ENCODE results near the gene FOXN1.

The FOXN1 gene

GRCh38 chr17:28527859-28528258, 21.7 kb downstream of the FOXN1 start:
- Mint-ChIP-seq H3K27me3 (ENCODE audit: low read depth) (peaks cover 17% of the 10 kb centered on the region), H3K9me3 (no peaks in the 10 kb centered on the region), H3K36me3 (ENCODE audit: low read depth) (no peaks in the 10 kb centered on the region), H3K27ac (no peak overlapping the region), H3K4me1 (peaks cover 12% of the 10 kb centered on the region), H3K4me3 (no peak overlapping the region)
- TF ChIP-seq, protein P1, sequence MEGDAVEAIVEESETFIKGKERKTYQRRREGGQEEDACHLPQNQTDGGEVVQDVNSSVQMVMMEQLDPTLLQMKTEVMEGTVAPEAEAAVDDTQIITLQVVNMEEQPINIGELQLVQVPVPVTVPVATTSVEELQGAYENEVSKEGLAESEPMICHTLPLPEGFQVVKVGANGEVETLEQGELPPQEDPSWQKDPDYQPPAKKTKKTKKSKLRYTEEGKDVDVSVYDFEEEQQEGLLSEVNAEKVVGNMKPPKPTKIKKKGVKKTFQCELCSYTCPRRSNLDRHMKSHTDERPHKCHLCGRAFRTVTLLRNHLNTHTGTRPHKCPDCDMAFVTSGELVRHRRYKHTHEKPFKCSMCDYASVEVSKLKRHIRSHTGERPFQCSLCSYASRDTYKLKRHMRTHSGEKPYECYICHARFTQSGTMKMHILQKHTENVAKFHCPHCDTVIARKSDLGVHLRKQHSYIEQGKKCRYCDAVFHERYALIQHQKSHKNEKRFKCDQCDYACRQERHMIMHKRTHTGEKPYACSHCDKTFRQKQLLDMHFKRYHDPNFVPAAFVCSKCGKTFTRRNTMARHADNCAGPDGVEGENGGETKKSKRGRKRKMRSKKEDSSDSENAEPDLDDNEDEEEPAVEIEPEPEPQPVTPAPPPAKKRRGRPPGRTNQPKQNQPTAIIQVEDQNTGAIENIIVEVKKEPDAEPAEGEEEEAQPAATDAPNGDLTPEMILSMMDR (IDR thresholded peaks at IDR 0.05; ENCODE audit: unreplicated experiment in 3 of 3) = no peak

- no peaks in the 10 kb centered on the region for H3K9me3 Mint-ChIP-seq
- H3K27ac Mint-ChIP-seq = peak overlapping the region in 1 of 3 experiments; percentile 63
- TF ChIP-seq, protein P1 (IDR thresholded peaks at IDR 0.05; ENCODE audit: unreplicated experiment in 3 of 3) = no peak
- H3K4me3 Mint-ChIP-seq = no peak overlapping the region
- peaks cover 12% of the 10 kb centered on the region for H3K4me1 Mint-ChIP-seq
- no peaks in the 10 kb centered on the region for H3K36me3 Mint-ChIP-seq (ENCODE audit: low read depth)
- H3K27me3 Mint-ChIP-seq (ENCODE audit: low read depth) = peaks cover 19% of the 10 kb centered on the region
Measured at GRCh38 chr17:28528327-28529012, 22.3 kb downstream of the FOXN1 start.

- H3K27ac Mint-ChIP-seq = no peak overlapping the region
- H3K36me3 Mint-ChIP-seq (ENCODE audit: low read depth) = no peaks in the 10 kb centered on the region
- H3K4me1 Mint-ChIP-seq = peaks cover 12% of the 10 kb centered on the region
- H3K4me3 Mint-ChIP-seq = no peak overlapping the region
- H3K9me3 Mint-ChIP-seq = no peaks in the 10 kb centered on the region
- peaks cover 17% of the 10 kb centered on the region for H3K27me3 Mint-ChIP-seq (ENCODE audit: low read depth)
- TF ChIP-seq, protein P1 (IDR thresholded peaks at IDR 0.05; ENCODE audit: unreplicated experiment in 3 of 3) = no peak
Measured at GRCh38 chr17:28529013-28529400, 22.9 kb downstream of the FOXN1 start.

DNA sequence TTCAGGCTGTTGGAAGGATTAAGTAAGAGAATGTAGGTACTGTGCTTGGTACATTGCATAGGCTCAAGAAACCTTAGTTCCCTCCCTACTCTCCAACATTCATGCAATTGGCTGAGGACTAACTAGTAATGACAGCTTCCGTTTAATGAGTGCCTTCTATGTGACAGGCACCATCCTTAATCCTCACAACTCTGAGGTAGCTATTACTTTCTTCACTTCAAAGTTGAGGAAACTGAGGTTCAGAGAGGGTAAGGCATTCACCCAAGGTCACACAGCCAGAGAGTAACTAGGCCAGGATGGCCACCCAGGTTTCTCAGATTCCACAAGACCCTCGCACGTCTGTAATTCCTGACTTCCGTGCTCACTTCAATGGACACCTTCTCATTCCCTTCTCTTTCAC, 24.1 kb downstream of the FOXN1 start:
- H3K36me3 Mint-ChIP-seq (ENCODE audit: low read depth) = no peaks in the 10 kb centered on the region
- H3K4me3 Mint-ChIP-seq = no peak overlapping the region
- TF ChIP-seq, protein P1 (IDR thresholded peaks at IDR 0.05; ENCODE audit: unreplicated experiment in 3 of 3) = no peak
- no peak overlapping the region for H3K27ac Mint-ChIP-seq
- no peaks in the 10 kb centered on the region for H3K9me3 Mint-ChIP-seq
- H3K27me3 Mint-ChIP-seq (ENCODE audit: low read depth) = peaks cover 17% of the 10 kb centered on the region
- peaks cover 7% of the 10 kb centered on the region for H3K4me1 Mint-ChIP-seq

DNA sequence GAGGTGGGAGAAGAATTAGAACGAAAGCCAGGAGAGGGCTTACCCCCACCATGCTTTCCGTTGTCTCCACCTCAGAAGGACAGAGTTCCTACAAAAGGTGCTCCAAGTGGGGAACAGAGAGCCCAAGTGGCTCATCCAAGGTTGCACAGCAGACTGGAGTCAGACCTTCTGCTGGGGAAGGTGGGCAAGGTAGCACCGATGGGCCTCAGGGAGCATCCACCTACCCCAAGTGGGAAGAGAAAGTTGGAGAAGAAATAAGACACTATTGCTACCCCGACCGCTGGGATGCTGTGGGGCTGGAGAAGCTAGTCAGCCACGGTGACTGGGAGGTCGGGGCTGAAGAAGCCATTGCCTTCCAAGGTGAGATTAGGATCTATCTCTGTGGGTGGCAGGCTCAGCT, 24.8 kb downstream of the FOXN1 start:
- H3K4me1 Mint-ChIP-seq = peaks cover 6% of the 10 kb centered on the region
- H3K36me3 Mint-ChIP-seq (ENCODE audit: low read depth) = no peaks in the 10 kb centered on the region

More for the DNA sequence above, 24.8 kb downstream of the FOXN1 start:
- Mint-ChIP-seq H3K4me3 (no peak overlapping the region), H3K9me3 (no peaks in the 10 kb centered on the region), H3K27me3 (ENCODE audit: low read depth) (peaks cover 17% of the 10 kb centered on the region), H3K27ac (no peak overlapping the region)
- TF ChIP-seq, protein P1 (IDR thresholded peaks at IDR 0.05; ENCODE audit: unreplicated experiment in 3 of 3) = no peak
